Stimulated activated CD4-positive, alpha-beta T cell treated with anti-CD3 and anti-CD28 coated beads, Interleukin-2, amount 100 ng/mL, for 48 hours (primary cell): ENCODE measurements around the gene PTGS1.
"Not testable (repeated sequence)": the region's sequence is repeated elsewhere in the genome, so short reads cannot be mapped to it uniquely, and the experiment has no call there.

ENCODE experiments used
- DNase-seq, 2 donors: peaks; one replicate each; pipeline ENCODE4 v3.0.0-alpha.2; 2020

Gene PTGS1

GRCh38 chr9:122401896-122402295 is 31.1 kb downstream of the PTGS1 start:
- no peak for DNase-seq

GRCh38 chr9:122402403-122402871 is 31.6 kb downstream of the PTGS1 start:
- DNase-seq: peak; percentile 47 to 49

DNA sequence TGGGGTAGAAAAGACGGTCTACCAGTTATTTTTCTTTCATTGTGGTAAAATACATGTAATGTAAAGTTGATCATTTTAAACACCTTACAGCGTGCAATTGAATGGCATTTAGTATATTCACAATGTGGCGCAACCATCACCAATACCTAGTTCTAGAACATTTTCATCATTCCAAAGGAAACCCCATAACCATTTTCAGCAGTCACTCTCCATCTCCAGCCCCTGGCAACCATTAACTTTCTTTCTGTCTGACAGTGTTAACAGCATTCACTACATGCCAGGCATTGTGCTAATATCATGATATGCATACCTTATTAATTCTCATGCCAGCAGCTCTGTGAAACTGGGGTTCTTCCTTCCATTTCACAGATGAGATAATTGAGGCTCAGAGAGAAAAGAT is 32.0 kb downstream of the PTGS1 start:
- no peak for DNase-seq

DNA sequence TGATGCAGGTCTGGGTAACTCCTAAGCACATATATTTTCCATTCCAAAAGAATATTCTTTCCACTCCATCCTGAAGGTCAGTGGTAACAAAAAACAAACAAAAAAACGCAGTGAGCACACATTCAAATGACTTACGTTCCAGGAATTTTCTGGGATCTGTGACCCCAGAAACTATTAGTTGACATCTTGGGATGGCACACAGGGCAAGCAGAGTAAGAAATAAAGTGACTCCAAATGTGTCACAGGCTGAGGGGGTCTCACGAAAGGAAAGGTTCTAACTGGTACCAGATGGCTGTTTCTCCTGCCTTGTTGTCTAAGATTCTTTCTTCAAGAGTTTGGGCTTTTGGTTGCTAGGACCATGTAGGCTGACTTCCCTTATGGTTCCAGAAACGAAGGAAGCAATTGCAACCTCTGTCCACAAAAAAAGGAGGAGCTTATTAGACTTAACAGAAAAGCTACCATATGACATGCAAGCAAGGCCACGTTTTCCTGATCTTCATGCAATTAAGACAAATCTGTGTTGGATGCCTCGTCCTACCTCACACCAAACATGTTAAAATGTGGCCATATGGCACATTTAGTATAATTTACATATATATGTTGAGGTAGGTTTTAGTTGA is 32.7 kb downstream of the PTGS1 start:
- DNase-seq: no peak

DNA sequence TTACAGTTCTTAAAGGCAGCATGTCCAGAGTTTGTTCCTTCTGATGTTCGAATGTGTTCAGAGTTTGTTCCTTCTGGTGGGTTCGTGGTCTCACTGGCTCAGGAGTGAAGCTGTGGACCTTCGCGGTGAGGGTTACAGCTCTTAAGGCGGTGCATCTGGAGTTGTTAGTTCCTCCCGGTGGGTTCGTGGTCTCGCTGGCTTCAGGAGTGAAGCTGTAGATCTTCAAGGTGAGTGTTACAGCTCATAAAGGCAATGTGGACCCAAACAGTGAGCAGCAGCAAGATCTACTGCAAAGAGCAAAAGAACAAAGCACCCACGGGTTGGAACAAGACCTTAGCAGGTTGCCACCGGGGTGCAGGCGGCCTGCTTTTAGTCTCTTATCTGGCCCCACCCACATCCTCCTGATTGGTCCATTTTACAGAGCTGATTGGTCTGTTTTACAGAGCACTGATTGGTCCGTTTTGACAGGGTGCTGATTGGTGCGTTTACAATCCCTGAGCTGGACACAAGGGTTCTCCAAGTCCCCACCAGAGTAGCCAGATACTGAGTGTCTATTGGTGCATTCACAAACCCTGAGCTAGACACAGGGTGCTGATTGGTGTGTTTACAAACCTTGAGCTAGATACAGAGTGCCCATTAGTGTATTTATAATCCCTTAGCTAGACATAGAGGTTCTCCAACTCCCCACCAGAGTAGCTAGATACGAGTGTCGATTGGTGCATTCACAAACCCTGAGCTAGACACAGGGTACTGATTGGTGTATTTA is 34.7 kb downstream of the PTGS1 start:
- DNase-seq: not testable (repeated sequence)

GRCh38 chr9:122406070-122406890 is 35.5 kb downstream of the PTGS1 start:
- no peak for DNase-seq

GRCh38 chr9:122414108-122414507 is 43.3 kb downstream of the PTGS1 start:
- DNase-seq: not testable (repeated sequence)

- DNase-seq: no peak
These were observed 47.2 kb downstream of the PTGS1 start for GRCh38 chr9:122418016-122418415.

- no peak for DNase-seq
These were observed 49.5 kb downstream of the PTGS1 start for GRCh38 chr9:122420315-122420714.

DNA sequence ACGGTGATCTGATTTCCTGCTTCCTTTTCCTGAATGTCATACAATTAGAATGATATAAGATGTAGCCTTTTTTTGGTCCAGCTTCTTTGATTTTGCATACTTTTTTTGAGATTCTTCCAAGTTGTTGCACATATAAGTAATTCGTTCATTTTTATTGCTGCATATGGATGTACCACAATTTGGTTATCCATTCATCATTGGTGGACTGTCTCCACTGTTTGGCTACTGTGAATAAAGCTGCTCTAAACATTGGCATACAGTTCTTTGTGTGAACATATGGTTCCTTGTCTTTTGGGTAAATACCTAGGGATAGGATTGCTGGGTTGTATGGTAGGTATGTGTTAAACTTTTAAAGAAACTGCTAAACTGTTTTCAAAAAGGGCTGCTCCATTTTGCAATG is 54.3 kb downstream of the PTGS1 start:
- DNase-seq: no peak

- no peak for DNase-seq
These were observed 55.9 kb downstream of the PTGS1 start for GRCh38 chr9:122426723-122427122.

GRCh38 chr9:122442568-122442967 is 71.7 kb downstream of the PTGS1 start:
- no peak for DNase-seq

DNA sequence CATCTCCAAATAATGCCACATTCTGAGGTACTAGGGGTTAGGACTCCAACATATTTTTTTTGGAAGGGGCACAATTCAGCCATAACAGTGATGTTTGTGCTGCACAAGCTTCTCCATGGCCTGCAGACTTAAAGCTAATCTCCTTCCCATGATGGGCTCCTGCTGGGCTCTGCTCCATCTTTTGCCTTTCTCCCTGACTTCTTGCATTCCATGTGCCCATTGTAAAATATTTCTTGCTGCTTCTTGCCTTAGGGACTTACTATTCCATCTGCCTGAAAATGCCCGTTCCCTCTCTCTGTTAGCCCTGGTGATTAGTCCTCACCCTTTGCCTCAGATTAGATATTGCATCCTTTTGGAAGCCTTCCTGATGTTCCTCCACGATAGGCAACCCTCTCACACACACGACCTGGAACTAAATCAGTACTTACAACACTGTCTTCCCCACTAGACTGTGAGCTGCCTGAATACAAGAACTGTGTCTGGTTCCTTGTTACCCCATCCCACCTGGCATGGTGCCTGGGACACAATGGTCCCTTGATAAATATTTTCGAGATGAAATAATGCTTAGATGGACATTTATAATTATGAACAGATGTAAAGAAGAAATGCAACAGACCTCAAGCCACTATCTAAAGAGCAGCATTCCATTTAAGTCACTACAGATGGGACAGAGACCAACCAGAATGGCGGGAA is 73.4 kb downstream of the PTGS1 start:
- DNase-seq: no peak
